ENCODE data around the gene PREX1. TPM values are rescaled to one million over a fixed set of nuclear protein-coding genes. Genes with fewer than 3 reads are reported as not detected.
A peak's percentile ranks its signal among the peaks of the same experiment; 100 is the strongest.

The PREX1 gene
- total RNA-seq, 1 donor from 2014 or later, result 65.5 TPM

GRCh38 chr20:48673507-48673906 is 154.3 kb downstream of the PREX1 start:
- Mint-ChIP-seq H3K36me3 (ENCODE audit: low read depth) (peaks cover 56% of the 10 kb centered on the region), H3K27ac (peak overlapping the region; percentile 59), H3K4me1 (peaks cover 6% of the 10 kb centered on the region), H3K9me3 (no peaks in the 10 kb centered on the region), H3K27me3 (no peaks in the 10 kb centered on the region), H3K4me3 (no peak overlapping the region)
- intact Hi-C loops (cut with micrococcal nuclease), result no loop called here
- DNase-seq, result no peak

- Mint-ChIP-seq H3K4me1 (peaks cover 6% of the 10 kb centered on the region), H3K9me3 (no peaks in the 10 kb centered on the region), H3K4me3 (no peak overlapping the region), H3K27me3 (no peaks in the 10 kb centered on the region), H3K27ac (no peak overlapping the region), H3K36me3 (ENCODE audit: low read depth) (peaks cover 57% of the 10 kb centered on the region)
- intact Hi-C loops (cut with micrococcal nuclease), result no loop called here
- DNase-seq, result no peak
These were observed 155.5 kb downstream of the PREX1 start for GRCh38 chr20:48672324-48672723.

- Mint-ChIP-seq H3K36me3 (ENCODE audit: low read depth) (peaks cover 52% of the 10 kb centered on the region), H3K4me3 (no peak overlapping the region), H3K4me1 (peaks cover 6% of the 10 kb centered on the region), H3K27ac (no peak overlapping the region), H3K9me3 (no peaks in the 10 kb centered on the region), H3K27me3 (no peaks in the 10 kb centered on the region)
- intact Hi-C loops (cut with micrococcal nuclease), result no loop called here
- no peak for DNase-seq
These were observed 156.7 kb downstream of the PREX1 start for GRCh38 chr20:48671141-48671540.

- H3K27ac Mint-ChIP-seq, result no peak overlapping the region
- H3K9me3 Mint-ChIP-seq, result no peaks in the 10 kb centered on the region
- intact Hi-C loops (cut with micrococcal nuclease), result no loop called here
- no peaks in the 10 kb centered on the region for H3K27me3 Mint-ChIP-seq
- peaks cover 48% of the 10 kb centered on the region for H3K36me3 Mint-ChIP-seq (ENCODE audit: low read depth)
- DNase-seq, result no peak
- H3K4me3 Mint-ChIP-seq, result no peak overlapping the region
- H3K4me1 Mint-ChIP-seq, result peaks cover 6% of the 10 kb centered on the region
These were observed 157.7 kb downstream of the PREX1 start for GRCh38 chr20:48669946-48670605.

- intact Hi-C loops (cut with micrococcal nuclease), result no loop called here
- peaks cover 40% of the 10 kb centered on the region for H3K36me3 Mint-ChIP-seq (ENCODE audit: low read depth)
- DNase-seq, result no peak
- no peaks in the 10 kb centered on the region for H3K9me3 Mint-ChIP-seq
- H3K4me1 Mint-ChIP-seq, result peaks cover 6% of the 10 kb centered on the region
- H3K27ac Mint-ChIP-seq, result no peak overlapping the region
- no peak overlapping the region for H3K4me3 Mint-ChIP-seq
- H3K27me3 Mint-ChIP-seq, result no peaks in the 10 kb centered on the region
These were observed 159.3 kb downstream of the PREX1 start for GRCh38 chr20:48668451-48668946.

GRCh38 chr20:48667889-48668413 is 159.8 kb downstream of the PREX1 start:
- DNase-seq, result no peak
- Mint-ChIP-seq H3K36me3 (ENCODE audit: low read depth) (peaks cover 36% of the 10 kb centered on the region), H3K9me3 (no peaks in the 10 kb centered on the region), H3K27me3 (no peaks in the 10 kb centered on the region), H3K4me1 (peaks cover 1% of the 10 kb centered on the region), H3K4me3 (no peak overlapping the region), H3K27ac (no peak overlapping the region)
- intact Hi-C loops (cut with micrococcal nuclease), result no loop called here

- intact Hi-C loops (cut with micrococcal nuclease), result no loop called here
- peaks cover 37% of the 10 kb centered on the region for H3K36me3 Mint-ChIP-seq (ENCODE audit: low read depth)
- H3K27me3 Mint-ChIP-seq, result no peaks in the 10 kb centered on the region
- no peaks in the 10 kb centered on the region for H3K9me3 Mint-ChIP-seq
- no peak overlapping the region for H3K27ac Mint-ChIP-seq
- H3K4me3 Mint-ChIP-seq, result no peak overlapping the region
- no peak for DNase-seq
- peaks cover 1% of the 10 kb centered on the region for H3K4me1 Mint-ChIP-seq
These were observed 160.3 kb downstream of the PREX1 start for GRCh38 chr20:48667481-48667880.

- no peak overlapping the region for H3K4me3 Mint-ChIP-seq
- no peaks in the 10 kb centered on the region for H3K9me3 Mint-ChIP-seq
- no peak overlapping the region for H3K27ac Mint-ChIP-seq
- H3K36me3 Mint-ChIP-seq (ENCODE audit: low read depth), result peaks cover 32% of the 10 kb centered on the region
- no peak for DNase-seq
- intact Hi-C loops (cut with micrococcal nuclease), result no loop called here
- H3K4me1 Mint-ChIP-seq, result peaks cover 1% of the 10 kb centered on the region
- no peaks in the 10 kb centered on the region for H3K27me3 Mint-ChIP-seq
These were observed 162.0 kb downstream of the PREX1 start for GRCh38 chr20:48665785-48666184.

- no peak for DNase-seq
- peaks cover 12% of the 10 kb centered on the region for H3K4me1 Mint-ChIP-seq
- H3K36me3 Mint-ChIP-seq (ENCODE audit: low read depth), result peaks cover 47% of the 10 kb centered on the region
- no peak overlapping the region for H3K27ac Mint-ChIP-seq
- no peak overlapping the region for H3K4me3 Mint-ChIP-seq
- no peaks in the 10 kb centered on the region for H3K27me3 Mint-ChIP-seq
- H3K9me3 Mint-ChIP-seq, result no peaks in the 10 kb centered on the region
- intact Hi-C loops (cut with micrococcal nuclease), result no loop called here
These were observed 165.1 kb downstream of the PREX1 start for GRCh38 chr20:48662711-48663110.

GRCh38 chr20:48661575-48662455 is 166.0 kb downstream of the PREX1 start:
- Mint-ChIP-seq H3K27ac (peak overlapping the region; percentile 28), H3K4me1 (peaks cover 14% of the 10 kb centered on the region), H3K4me3 (no peak overlapping the region), H3K36me3 (ENCODE audit: low read depth) (peaks cover 52% of the 10 kb centered on the region), H3K27me3 (no peaks in the 10 kb centered on the region), H3K9me3 (no peaks in the 10 kb centered on the region)
- intact Hi-C loops (cut with micrococcal nuclease), result no loop called here
- no peak for DNase-seq

GRCh38 chr20:48660788-48661187 is 167.0 kb downstream of the PREX1 start:
- H3K36me3 Mint-ChIP-seq (ENCODE audit: low read depth), result peaks cover 61% of the 10 kb centered on the region
- no peak for DNase-seq
- no peak overlapping the region for H3K27ac Mint-ChIP-seq
- no peaks in the 10 kb centered on the region for H3K27me3 Mint-ChIP-seq
- H3K4me3 Mint-ChIP-seq, result no peak overlapping the region
- intact Hi-C loops (cut with micrococcal nuclease), result no loop called here
- H3K9me3 Mint-ChIP-seq, result no peaks in the 10 kb centered on the region
- H3K4me1 Mint-ChIP-seq, result peaks cover 14% of the 10 kb centered on the region

GRCh38 chr20:48659858-48660257 is 167.9 kb downstream of the PREX1 start:
- no peaks in the 10 kb centered on the region for H3K9me3 Mint-ChIP-seq
- peaks cover 61% of the 10 kb centered on the region for H3K36me3 Mint-ChIP-seq (ENCODE audit: low read depth)
- H3K27ac Mint-ChIP-seq, result no peak overlapping the region
- intact Hi-C loops (cut with micrococcal nuclease), result loop anchor here (5.0 kb wide), 1 partner anchor 167 kb away; the partner anchor contains the start of gene PREX1
- H3K4me3 Mint-ChIP-seq, result no peak overlapping the region
- DNase-seq, result no peak
- no peaks in the 10 kb centered on the region for H3K27me3 Mint-ChIP-seq
- H3K4me1 Mint-ChIP-seq, result peaks cover 14% of the 10 kb centered on the region

GRCh38 chr20:48658505-48658904 is 169.3 kb downstream of the PREX1 start:
- intact Hi-C loops (cut with micrococcal nuclease), result loop anchor here (5.0 kb wide), 1 partner anchor 169 kb away; the partner anchor contains the start of gene PREX1
- H3K4me3 Mint-ChIP-seq, result no peak overlapping the region
- peak overlapping the region; percentile 34 for H3K27ac Mint-ChIP-seq
- H3K27me3 Mint-ChIP-seq, result no peaks in the 10 kb centered on the region
- no peak for DNase-seq
- H3K36me3 Mint-ChIP-seq (ENCODE audit: low read depth), result peaks cover 64% of the 10 kb centered on the region
- peaks cover 13% of the 10 kb centered on the region for H3K4me1 Mint-ChIP-seq
- H3K9me3 Mint-ChIP-seq, result no peaks in the 10 kb centered on the region

- Mint-ChIP-seq H3K4me3 (no peak overlapping the region), H3K4me1 (peaks cover 13% of the 10 kb centered on the region), H3K9me3 (no peaks in the 10 kb centered on the region), H3K36me3 (ENCODE audit: low read depth) (peaks cover 68% of the 10 kb centered on the region), H3K27me3 (no peaks in the 10 kb centered on the region), H3K27ac (no peak overlapping the region)
- intact Hi-C loops (cut with micrococcal nuclease), result loop anchor here (5.0 kb wide), 1 partner anchor 169 kb away; the partner anchor contains the start of gene PREX1
- DNase-seq, result no peak
These were observed 169.7 kb downstream of the PREX1 start for GRCh38 chr20:48658198-48658476.

All from activated CD4-positive, alpha-beta T cell treated with anti-CD3 and anti-CD28 coated beads, Interleukin-2, amount 10 ng/mL, durations not matched to agents 24 days and 14 days (primary cell).